ENCODE data around the gene PIK3CB. TPM values are rescaled to one million over a fixed set of nuclear protein-coding genes. Genes with fewer than 3 reads are reported as not detected.
A peak's percentile ranks its signal among the peaks of the same experiment; 100 is the strongest.

Gene PIK3CB
- total and polyA plus RNA-seq, 10 of the 15 experiments (the other 5 are each of a cell fraction or from before 2014, with no cell fraction given) = 5.0 to 18.4 (median 10.4) TPM

DNA sequence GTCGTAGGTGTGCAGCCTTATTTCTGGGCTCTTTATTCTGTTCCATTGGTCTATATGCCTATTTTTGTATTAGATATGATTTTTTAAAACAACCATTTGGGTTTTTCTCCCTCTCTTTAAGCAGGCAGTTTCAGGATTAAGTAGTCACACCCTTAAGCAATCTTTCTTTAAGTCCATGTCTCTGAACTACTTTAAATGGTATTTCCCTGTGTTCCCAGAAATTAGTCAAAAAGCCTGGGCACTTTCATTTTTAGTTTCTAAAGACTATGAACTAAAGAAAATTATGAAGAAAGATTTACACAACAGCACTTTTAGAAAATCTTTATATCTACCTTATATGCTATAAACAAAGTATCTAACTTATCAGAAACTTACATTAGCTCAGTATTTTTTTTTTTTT, 115.9 kb downstream of the PIK3CB start:
- in situ Hi-C loops (cut with MboI) = no loop called here
- SMC1A ChIA-PET (ENCODE audit: uncharacterized antibody, unreplicated experiment) = interaction anchor here (1.0 to 1.3 kb wide), 5 partner anchors 29 to 198 kb away, joined by 3 to 5 read pairs (median 3); no protein-coding TSS in a partner anchor
- Histone ChIP-seq H3K27me3 (replicated peaks in 1 of 2; ENCODE audit: control insufficient read depth in 2 of 2, insufficient read depth in 2 of 2, low read length in 1 of 2) (no peaks in the 10 kb centered on the region), H3K4me2 (ENCODE audit: control insufficient read depth, insufficient read depth) (no peak overlapping the region), H3K9me3 (replicated peaks; ENCODE audit: control insufficient read depth, insufficient read depth, low read length) (peaks cover 4% of the 10 kb centered on the region; the same call in 2 of the 3 replicates), H3K36me3 (ENCODE audit: control insufficient read depth in 2 of 2, insufficient read depth in 2 of 2, low read length in 1 of 2) (no peaks in the 10 kb centered on the region), H3K4me1 (ENCODE audit: control insufficient read depth, insufficient read depth, low read length) (peaks cover 10% of the 10 kb centered on the region), H3K79me2 (ENCODE audit: control insufficient read depth, insufficient read depth, low read length) (no peaks in the 10 kb centered on the region), H3K27ac (ENCODE audit: control insufficient read depth, insufficient read depth) (no peak overlapping the region), H3K4me3 (no peak overlapping the region), H2AFZ (ENCODE audit: control insufficient read depth, low read depth, low read length) (no peak overlapping the region), H3K9ac (ENCODE audit: control insufficient read depth, insufficient read depth, low read length) (no peak overlapping the region), H4K20me1 (ENCODE audit: control insufficient read depth, insufficient read depth) (no peaks in the 10 kb centered on the region)
- POLR2A ChIA-PET = interaction anchor here (0.6 kb wide), 5 partner anchors 26 to 179 kb away, joined by 3 to 6 read pairs (median 3); no protein-coding TSS in a partner anchor
- peak; percentile 7; the same call in 1 of the 2 replicates for TF ChIP-seq JUNB (IDR thresholded peaks at IDR 0.05)
- TF ChIP-seq, protein P1, sequence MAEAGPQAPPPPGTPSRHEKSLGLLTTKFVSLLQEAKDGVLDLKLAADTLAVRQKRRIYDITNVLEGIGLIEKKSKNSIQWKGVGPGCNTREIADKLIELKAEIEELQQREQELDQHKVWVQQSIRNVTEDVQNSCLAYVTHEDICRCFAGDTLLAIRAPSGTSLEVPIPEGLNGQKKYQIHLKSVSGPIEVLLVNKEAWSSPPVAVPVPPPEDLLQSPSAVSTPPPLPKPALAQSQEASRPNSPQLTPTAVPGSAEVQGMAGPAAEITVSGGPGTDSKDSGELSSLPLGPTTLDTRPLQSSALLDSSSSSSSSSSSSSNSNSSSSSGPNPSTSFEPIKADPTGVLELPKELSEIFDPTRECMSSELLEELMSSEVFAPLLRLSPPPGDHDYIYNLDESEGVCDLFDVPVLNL (IDR thresholded peaks at IDR 0.05; ENCODE audit: low read depth, low read length) = no peak
- DNase-seq (ENCODE audit: low read depth, low spot score) = no peak
- no peak for FAIRE-seq
- no TSS peak for BruUV-seq (replicated peaks)
- 92% methylated on average over 1 of the region's 1 CpG for WGBS (ENCODE audit: insufficient coverage, insufficient replicate concordance, low lambda C conversion rate, missing lambda C conversion rate)
- RAD21 ChIA-PET (ENCODE audit: unreplicated experiment) = interaction anchor here (1.2 to 1.5 kb wide), 2 partner anchors 32 to 197 kb away, joined by 3 to 4 read pairs; no protein-coding TSS in a partner anchor
- CTCF ChIA-PET = interaction anchor here (1.2 to 2.1 kb wide), 2 partner anchors 11 to 197 kb away, joined by 3 to 10 read pairs; no protein-coding TSS in a partner anchor
- 0 out of 3 replicates have a peak, but pooled peaks have one; percentile 12 for ATAC-seq
- intact Hi-C loops (cut with micrococcal nuclease; ENCODE audit: unreplicated experiment) = loop anchor here (10.0 kb wide), 1 partner anchor 116 kb away; the partner anchor contains the start of gene PIK3CB

DNA sequence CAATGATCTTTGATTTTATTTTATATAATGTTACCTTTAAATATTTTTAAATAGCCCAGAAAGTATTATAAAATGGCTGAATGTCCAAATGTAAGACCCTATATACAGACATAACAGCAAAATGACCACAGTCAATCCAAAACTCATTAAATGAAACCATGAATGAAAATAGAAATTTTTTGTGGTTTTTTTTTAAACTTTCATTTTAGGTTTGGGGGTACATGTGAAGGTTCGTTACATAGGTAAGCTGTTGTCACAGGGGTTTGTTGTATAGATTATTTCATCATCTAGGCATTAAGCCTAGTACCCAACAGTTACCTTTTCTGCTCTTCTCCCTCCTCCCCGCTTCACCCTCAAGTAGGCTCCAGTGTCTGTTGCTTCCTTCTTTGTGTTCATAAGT, 117.4 kb downstream of the PIK3CB start:
- H4K20me1 ChIP-seq (ENCODE audit: control insufficient read depth, insufficient read depth) = no peaks in the 10 kb centered on the region
- H3K79me2 ChIP-seq (ENCODE audit: control insufficient read depth, insufficient read depth, low read length) = no peaks in the 10 kb centered on the region
- BruUV-seq (replicated peaks) = no TSS peak
- ChIA-PET SMC1A (ENCODE audit: uncharacterized antibody, unreplicated experiment) (interaction anchor here (0.7 to 2.2 kb wide), 4 partner anchors 11 to 198 kb away, joined by 3 to 7 read pairs (median 7); no protein-coding TSS in a partner anchor), CTCF (interaction anchor here (0.7 to 3.0 kb wide), 5 partner anchors 22 to 206 kb away, joined by 3 to 14 read pairs (median 5); no protein-coding TSS in a partner anchor), POLR2A (interaction anchor here (0.6 kb wide), 1 partner anchor 22 kb away, joined by 3 read pairs; no protein-coding TSS in a partner anchor), RAD21 (ENCODE audit: unreplicated experiment) (interaction anchor here (4.3 kb wide), 1 partner anchor 199 kb away, joined by 23 read pairs; no protein-coding TSS in a partner anchor)
- H3K4me2 ChIP-seq (ENCODE audit: control insufficient read depth, insufficient read depth) = no peak overlapping the region; the same call in 1 of the 2 replicates
- FAIRE-seq = peak; percentile 81
- DNase-seq (ENCODE audit: low read depth, low spot score) = peak; percentile 37
- no peaks in the 10 kb centered on the region; a peak in 1 of 4 replicates for H3K36me3 ChIP-seq (ENCODE audit: control insufficient read depth in 2 of 2, insufficient read depth in 2 of 2, low read length in 1 of 2)
- peaks cover 4% of the 10 kb centered on the region; the same call in 2 of the 3 replicates for H3K9me3 ChIP-seq (replicated peaks; ENCODE audit: control insufficient read depth, insufficient read depth, low read length)
- H3K27me3 ChIP-seq (replicated peaks in 1 of 2; ENCODE audit: control insufficient read depth in 2 of 2, insufficient read depth in 2 of 2, low read length in 1 of 2) = no peaks in the 10 kb centered on the region
- H3K27ac ChIP-seq (ENCODE audit: control insufficient read depth, insufficient read depth) = no peak overlapping the region
- intact Hi-C loops (cut with micrococcal nuclease; ENCODE audit: unreplicated experiment) = loop anchor here (10.0 kb wide), 1 partner anchor 117 kb away; the partner anchor contains the start of gene PIK3CB
- WGBS (ENCODE audit: insufficient coverage, insufficient replicate concordance, low lambda C conversion rate, missing lambda C conversion rate) = 0% methylated on average over 2 of the region's 2 CpGs
- peak; percentile 89 for ATAC-seq
- no peak overlapping the region; the same call in 1 of the 2 replicates for H2AFZ ChIP-seq (ENCODE audit: control insufficient read depth, low read depth, low read length)
- no peak overlapping the region for H3K9ac ChIP-seq (ENCODE audit: control insufficient read depth, insufficient read depth, low read length)
- peaks cover 5% of the 10 kb centered on the region; the same call in 1 of the 2 replicates for H3K4me1 ChIP-seq (ENCODE audit: control insufficient read depth, insufficient read depth, low read length)
- in situ Hi-C loops (cut with MboI) = no loop called here
- H3K4me3 ChIP-seq = no peak overlapping the region
- TF ChIP-seq NFIC (IDR thresholded peaks at IDR 0.05; ENCODE audit: low read depth, low read length) (peak; percentile 40; the same call in 1 of the 2 replicates), MEF2B (IDR thresholded peaks at IDR 0.05; ENCODE audit: partially characterized antibody, poor library complexity, severe bottlenecking) (peak; percentile 9), RUNX3 (IDR thresholded peaks at IDR 0.05; ENCODE audit: low read length) (peak; percentile 88), EZH2 (IDR thresholded peaks at IDR 0.05; ENCODE audit: borderline replicate concordance, control insufficient read depth, low read depth, low read length) (no peak), CBFB (IDR thresholded peaks at IDR 0.05; ENCODE audit: low read depth) (peak; percentile 38; the same call in 1 of the 2 replicates), MEF2A (IDR thresholded peaks at IDR 0.05; ENCODE audit: insufficient read depth, low read depth, low read length) (peak; percentile 69), CREB1 (IDR thresholded peaks at IDR 0.05; ENCODE audit: low read depth) (0 out of 2 replicates have a peak, but pooled peaks have one; percentile 37), JUNB (IDR thresholded peaks at IDR 0.05) (peak; percentile 66), KLF5 (IDR thresholded peaks at IDR 0.05; ENCODE audit: partially characterized antibody) (no peak), ZSCAN29 (IDR thresholded peaks at IDR 0.05) (no peak), ZNF384 (IDR thresholded peaks at IDR 0.05; ENCODE audit: borderline replicate concordance, low read depth, low read length) (no peak)
- TF ChIP-seq, protein P2, sequence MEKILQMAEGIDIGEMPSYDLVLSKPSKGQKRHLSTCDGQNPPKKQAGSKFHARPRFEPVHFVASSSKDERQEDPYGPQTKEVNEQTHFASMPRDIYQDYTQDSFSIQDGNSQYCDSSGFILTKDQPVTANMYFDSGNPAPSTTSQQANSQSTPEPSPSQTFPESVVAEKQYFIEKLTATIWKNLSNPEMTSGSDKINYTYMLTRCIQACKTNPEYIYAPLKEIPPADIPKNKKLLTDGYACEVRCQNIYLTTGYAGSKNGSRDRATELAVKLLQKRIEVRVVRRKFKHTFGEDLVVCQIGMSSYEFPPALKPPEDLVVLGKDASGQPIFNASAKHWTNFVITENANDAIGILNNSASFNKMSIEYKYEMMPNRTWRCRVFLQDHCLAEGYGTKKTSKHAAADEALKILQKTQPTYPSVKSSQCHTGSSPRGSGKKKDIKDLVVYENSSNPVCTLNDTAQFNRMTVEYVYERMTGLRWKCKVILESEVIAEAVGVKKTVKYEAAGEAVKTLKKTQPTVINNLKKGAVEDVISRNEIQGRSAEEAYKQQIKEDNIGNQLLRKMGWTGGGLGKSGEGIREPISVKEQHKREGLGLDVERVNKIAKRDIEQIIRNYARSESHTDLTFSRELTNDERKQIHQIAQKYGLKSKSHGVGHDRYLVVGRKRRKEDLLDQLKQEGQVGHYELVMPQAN (conservative IDR thresholded peaks at IDR 0.05) = no peak
